H1 (cell line): Measurements from ENCODE around the gene MYD88. TPM values are rescaled to one million over a fixed set of nuclear protein-coding genes. Genes with fewer than 3 reads are reported as not detected.

ENCODE experiments used
- BRCA1 ChIP-seq: IDR thresholded peaks from 2 replicates; pipeline ENCODE4 v1.6.1; 2012; ENCODE audit warnings: low read depth, low read length, improper control_type of control experiment
- CHD2 ChIP-seq: IDR thresholded peaks from 2 replicates; pipeline ENCODE4 v1.6.1; 2012; ENCODE audit warnings: low read length, improper control_type of control experiment
- CREB1 ChIP-seq: IDR thresholded peaks from 2 replicates; pipeline ENCODE4 v1.6.1; 2012; ENCODE audit warnings: inconsistent platforms
- FOSL1 ChIP-seq: IDR thresholded peaks from 2 replicates; pipeline ENCODE4 v1.6.1; 2011; ENCODE audit warnings: mild to moderate bottlenecking, low read depth, low read length, moderate library complexity; ENCODE audit not compliant: insufficient read depth
- NANOG ChIP-seq: IDR thresholded peaks from 2 replicates; pipeline ENCODE4 v1.6.1; 2011; ENCODE audit warnings: low read length, low read depth, mild to moderate bottlenecking, inconsistent platforms; ENCODE audit not compliant: insufficient read depth, poor library complexity, severe bottlenecking
- POLR2AphosphoS5 ChIP-seq: IDR thresholded peaks from 2 replicates; pipeline ENCODE4 v1.6.1; 2011; ENCODE audit warnings: low read depth, low read length
- RAD21 ChIP-seq, 2 experiments: IDR thresholded peaks in 1 of 2; conservative IDR thresholded peaks in 1 of 2; 2 replicates each; pipeline ENCODE4 v1.6.1; 2011; ENCODE audit warnings: low read depth in 2 of 2, low read length in 2 of 2, improper control_type of control experiment in 1 of 2, inconsistent platforms in 1 of 2, mild to moderate bottlenecking in 1 of 2, moderate library complexity in 1 of 2
- RBBP5 ChIP-seq: IDR thresholded peaks from 2 replicates; pipeline ENCODE4 v1.7.1; 2012; ENCODE audit warnings: low read depth, mild to moderate bottlenecking, inconsistent platforms, low read length, moderate library complexity, borderline replicate concordance
- TAF1 ChIP-seq: IDR thresholded peaks from 2 replicates; pipeline ENCODE4 v1.6.1; 2011; ENCODE audit warnings: mild to moderate bottlenecking, low read depth, low read length
- TBP ChIP-seq: IDR thresholded peaks from 2 replicates; pipeline ENCODE4 v1.6.1; 2011; ENCODE audit warnings: low read depth, low read length, improper control_type of control experiment
- polyA plus RNA-seq, 7 experiments: library from polyadenylated mRNA; depleted of rRNA in 3 of 7; stranded (reverse) in 5 of 7; unstranded in 2 of 7; fragments of >200 nt in 5 of 7; fragments of 200-250 nt in 2 of 7; gene quantifications; 1 replicate in 5 of 7; 2 replicates in 1 of 7; 4 replicates in 1 of 7; pipeline versions ENCODE4 v1.2.1 to v1.2.3, GENCODE V29; 2011 to 2013; ENCODE audit warnings: missing spikeins in 2 of 7, mixed read lengths in 2 of 7
- total RNA-seq: library from RNA; stranded (reverse); fragmentation: NEBNext Ultra II Directional; extraction: Animal tissue kit (Norgen Biotek cat#: 25700); gene quantifications from 2 replicates; pipeline ENCODE4 v1.2.1, GENCODE V29; 2021
- TF ChIP-seq, protein P1 (sequence below): fragments of 300-600 bp; sonication (generic); IDR thresholded peaks from 2 replicates; pipeline ENCODE4 v1.7.1; 2012; ENCODE audit warnings: low read length, moderate library complexity, mild to moderate bottlenecking, inconsistent platforms; ENCODE audit not compliant: insufficient replicate concordance

MYD88 gene
- total and polyA plus RNA-seq, 2 of the 8 experiments (the other 6 are each of a cell fraction or from before 2014, with no cell fraction given), result 22.1 to 22.5 TPM

GRCh38 chr3:38109580-38110313, 28.7 kb upstream of the MYD88 start (continued):
- TF ChIP-seq, protein P1, sequence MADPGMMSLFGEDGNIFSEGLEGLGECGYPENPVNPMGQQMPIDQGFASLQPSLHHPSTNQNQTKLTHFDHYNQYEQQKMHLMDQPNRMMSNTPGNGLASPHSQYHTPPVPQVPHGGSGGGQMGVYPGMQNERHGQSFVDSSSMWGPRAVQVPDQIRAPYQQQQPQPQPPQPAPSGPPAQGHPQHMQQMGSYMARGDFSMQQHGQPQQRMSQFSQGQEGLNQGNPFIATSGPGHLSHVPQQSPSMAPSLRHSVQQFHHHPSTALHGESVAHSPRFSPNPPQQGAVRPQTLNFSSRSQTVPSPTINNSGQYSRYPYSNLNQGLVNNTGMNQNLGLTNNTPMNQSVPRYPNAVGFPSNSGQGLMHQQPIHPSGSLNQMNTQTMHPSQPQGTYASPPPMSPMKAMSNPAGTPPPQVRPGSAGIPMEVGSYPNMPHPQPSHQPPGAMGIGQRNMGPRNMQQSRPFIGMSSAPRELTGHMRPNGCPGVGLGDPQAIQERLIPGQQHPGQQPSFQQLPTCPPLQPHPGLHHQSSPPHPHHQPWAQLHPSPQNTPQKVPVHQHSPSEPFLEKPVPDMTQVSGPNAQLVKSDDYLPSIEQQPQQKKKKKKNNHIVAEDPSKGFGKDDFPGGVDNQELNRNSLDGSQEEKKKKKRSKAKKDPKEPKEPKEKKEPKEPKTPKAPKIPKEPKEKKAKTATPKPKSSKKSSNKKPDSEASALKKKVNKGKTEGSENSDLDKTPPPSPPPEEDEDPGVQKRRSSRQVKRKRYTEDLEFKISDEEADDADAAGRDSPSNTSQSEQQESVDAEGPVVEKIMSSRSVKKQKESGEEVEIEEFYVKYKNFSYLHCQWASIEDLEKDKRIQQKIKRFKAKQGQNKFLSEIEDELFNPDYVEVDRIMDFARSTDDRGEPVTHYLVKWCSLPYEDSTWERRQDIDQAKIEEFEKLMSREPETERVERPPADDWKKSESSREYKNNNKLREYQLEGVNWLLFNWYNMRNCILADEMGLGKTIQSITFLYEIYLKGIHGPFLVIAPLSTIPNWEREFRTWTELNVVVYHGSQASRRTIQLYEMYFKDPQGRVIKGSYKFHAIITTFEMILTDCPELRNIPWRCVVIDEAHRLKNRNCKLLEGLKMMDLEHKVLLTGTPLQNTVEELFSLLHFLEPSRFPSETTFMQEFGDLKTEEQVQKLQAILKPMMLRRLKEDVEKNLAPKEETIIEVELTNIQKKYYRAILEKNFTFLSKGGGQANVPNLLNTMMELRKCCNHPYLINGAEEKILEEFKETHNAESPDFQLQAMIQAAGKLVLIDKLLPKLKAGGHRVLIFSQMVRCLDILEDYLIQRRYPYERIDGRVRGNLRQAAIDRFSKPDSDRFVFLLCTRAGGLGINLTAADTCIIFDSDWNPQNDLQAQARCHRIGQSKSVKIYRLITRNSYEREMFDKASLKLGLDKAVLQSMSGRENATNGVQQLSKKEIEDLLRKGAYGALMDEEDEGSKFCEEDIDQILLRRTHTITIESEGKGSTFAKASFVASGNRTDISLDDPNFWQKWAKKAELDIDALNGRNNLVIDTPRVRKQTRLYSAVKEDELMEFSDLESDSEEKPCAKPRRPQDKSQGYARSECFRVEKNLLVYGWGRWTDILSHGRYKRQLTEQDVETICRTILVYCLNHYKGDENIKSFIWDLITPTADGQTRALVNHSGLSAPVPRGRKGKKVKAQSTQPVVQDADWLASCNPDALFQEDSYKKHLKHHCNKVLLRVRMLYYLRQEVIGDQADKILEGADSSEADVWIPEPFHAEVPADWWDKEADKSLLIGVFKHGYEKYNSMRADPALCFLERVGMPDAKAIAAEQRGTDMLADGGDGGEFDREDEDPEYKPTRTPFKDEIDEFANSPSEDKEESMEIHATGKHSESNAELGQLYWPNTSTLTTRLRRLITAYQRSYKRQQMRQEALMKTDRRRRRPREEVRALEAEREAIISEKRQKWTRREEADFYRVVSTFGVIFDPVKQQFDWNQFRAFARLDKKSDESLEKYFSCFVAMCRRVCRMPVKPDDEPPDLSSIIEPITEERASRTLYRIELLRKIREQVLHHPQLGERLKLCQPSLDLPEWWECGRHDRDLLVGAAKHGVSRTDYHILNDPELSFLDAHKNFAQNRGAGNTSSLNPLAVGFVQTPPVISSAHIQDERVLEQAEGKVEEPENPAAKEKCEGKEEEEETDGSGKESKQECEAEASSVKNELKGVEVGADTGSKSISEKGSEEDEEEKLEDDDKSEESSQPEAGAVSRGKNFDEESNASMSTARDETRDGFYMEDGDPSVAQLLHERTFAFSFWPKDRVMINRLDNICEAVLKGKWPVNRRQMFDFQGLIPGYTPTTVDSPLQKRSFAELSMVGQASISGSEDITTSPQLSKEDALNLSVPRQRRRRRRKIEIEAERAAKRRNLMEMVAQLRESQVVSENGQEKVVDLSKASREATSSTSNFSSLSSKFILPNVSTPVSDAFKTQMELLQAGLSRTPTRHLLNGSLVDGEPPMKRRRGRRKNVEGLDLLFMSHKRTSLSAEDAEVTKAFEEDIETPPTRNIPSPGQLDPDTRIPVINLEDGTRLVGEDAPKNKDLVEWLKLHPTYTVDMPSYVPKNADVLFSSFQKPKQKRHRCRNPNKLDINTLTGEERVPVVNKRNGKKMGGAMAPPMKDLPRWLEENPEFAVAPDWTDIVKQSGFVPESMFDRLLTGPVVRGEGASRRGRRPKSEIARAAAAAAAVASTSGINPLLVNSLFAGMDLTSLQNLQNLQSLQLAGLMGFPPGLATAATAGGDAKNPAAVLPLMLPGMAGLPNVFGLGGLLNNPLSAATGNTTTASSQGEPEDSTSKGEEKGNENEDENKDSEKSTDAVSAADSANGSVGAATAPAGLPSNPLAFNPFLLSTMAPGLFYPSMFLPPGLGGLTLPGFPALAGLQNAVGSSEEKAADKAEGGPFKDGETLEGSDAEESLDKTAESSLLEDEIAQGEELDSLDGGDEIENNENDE, result no peak
- TF ChIP-seq RAD21 (IDR thresholded peaks at IDR 0.05 in 1 of 2, conservative IDR thresholded peaks at IDR 0.05 in 1 of 2; ENCODE audit: low read depth in 2 of 2, low read length in 2 of 2), result no peak
- no peak for TF ChIP-seq BRCA1
- TF ChIP-seq TBP, result no peak
- no peak for TF ChIP-seq CHD2
- no peak for TF ChIP-seq NANOG
- no peak for TF ChIP-seq POLR2AphosphoS5
- TF ChIP-seq RBBP5, result no peak
- TF ChIP-seq CREB1, result no peak
- no peak for TF ChIP-seq TAF1
- TF ChIP-seq FOSL1, result no peak
